Midbrain (tissue), 1 donor: Measurements from ENCODE around the gene KIF25.
"Not testable (repeated sequence)": the region's sequence is repeated elsewhere in the genome, so short reads cannot be mapped to it uniquely, and the experiment has no call there.

Experiments
- DNase-seq: peaks from one replicate; lab custom pipeline; 2025; lab: John Stamatoyannopoulos, UW

Gene KIF25

DNA sequence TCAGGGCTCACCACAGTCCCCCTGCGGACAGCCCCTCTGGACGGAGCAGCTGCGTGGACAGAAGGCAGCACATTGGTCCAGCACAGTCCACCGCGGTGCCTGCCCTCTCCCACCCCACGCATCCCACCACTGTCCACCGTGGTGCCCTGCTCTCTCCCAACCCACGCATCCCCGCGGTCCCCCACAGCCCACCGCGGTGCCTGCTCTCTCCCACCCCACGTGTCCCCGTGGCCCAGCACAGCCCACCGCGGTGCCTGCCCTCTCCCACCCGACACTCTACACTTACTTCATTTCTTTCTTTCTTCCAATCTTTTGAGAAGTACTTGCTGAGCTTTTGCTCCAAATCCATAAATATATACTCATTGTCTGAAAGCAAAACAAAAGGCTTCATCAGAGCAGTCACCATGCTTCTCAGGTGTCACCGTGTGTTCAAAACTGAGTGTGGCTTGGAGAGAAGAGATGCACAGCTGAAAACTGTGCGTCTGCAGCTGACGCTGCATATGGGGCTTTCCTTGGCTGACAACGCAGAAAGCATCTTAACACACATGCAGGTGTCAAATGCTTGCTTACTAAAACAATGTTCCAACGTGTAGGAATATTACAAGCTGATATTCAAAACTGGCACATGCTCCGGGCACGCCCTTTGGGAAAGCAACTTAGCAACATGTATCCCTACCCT is 69.7 kb downstream of the KIF25 start:
- no peak for DNase-seq

DNA sequence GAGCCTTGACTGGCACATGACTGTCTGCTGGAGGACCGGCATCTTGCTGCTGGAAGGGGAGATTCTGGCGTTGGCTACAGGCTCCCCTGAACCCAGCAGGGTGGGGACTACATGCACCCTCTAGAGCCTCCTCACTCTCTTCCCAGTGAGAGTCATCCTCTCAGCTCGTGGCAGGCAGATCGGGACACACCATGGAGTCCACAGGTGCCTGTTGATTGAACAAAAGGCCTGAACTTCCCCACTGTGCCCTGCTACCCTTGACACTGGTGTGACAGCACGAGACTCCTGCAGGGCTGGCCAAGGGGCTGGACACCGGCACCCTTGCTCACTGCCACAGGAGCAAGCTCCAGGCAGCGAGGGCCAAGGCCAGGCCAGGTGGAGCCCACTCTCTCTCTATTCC is 73.3 kb downstream of the KIF25 start:
- DNase-seq, result no peak

DNA sequence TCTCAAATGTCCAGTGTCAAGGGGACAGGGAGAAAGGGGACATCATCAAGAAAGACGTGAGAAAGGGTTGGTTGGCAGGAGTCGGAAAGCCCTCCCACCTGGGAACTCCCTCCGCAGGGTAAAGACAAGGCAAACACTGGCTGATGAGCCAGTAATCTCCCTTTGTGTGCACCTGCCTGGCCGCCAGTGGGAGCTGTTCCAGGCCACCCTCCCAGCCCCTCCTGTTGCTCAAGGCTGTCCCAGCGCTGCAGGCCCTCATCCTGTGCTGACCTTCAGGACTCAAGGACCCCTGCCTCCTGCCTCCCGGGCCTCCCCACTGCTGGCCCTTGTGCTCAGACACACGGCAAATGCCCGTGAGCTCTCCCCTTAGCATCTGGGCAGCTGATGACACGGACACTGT is 74.1 kb downstream of the KIF25 start:
- no peak for DNase-seq

DNA sequence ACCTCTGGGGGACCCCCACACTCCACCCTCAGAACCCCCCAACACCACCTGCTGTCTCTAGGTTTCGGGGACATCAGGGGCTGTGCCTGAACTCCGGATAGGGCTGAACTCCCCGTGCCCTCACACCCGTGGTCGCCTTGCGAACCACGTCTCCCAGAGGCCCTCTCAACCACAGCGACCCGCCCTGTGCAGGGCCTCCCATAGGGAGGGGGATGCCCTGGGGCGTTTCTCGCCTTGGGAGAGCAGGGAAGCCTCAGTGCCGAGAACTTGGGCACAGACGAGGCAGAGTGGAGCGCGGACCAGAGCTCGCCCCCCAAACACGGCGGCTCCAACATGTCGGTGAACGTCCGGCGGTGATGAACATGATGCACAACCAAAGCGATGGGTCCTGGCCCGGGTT is 74.8 kb downstream of the KIF25 start:
- DNase-seq, result no peak

DNA sequence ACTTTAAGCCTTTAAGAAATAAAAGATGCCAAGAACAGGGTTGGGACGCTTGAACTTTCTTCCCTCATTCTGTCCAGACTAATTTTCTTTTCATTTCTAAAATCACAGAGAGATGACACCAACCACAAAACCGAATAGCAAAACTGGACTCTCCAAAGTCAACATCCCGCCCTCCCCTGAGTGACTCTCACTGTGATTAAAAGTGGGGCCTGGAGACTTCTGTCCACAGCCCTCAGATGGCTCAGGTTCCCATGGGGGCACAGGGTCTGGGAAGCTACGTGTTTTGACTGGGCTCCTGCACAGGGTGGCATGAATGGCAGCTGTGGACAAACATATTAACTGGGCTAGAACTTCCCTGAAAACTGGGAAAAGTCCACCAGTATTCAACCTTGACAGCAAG is 75.3 kb downstream of the KIF25 start:
- DNase-seq, result no peak

DNA sequence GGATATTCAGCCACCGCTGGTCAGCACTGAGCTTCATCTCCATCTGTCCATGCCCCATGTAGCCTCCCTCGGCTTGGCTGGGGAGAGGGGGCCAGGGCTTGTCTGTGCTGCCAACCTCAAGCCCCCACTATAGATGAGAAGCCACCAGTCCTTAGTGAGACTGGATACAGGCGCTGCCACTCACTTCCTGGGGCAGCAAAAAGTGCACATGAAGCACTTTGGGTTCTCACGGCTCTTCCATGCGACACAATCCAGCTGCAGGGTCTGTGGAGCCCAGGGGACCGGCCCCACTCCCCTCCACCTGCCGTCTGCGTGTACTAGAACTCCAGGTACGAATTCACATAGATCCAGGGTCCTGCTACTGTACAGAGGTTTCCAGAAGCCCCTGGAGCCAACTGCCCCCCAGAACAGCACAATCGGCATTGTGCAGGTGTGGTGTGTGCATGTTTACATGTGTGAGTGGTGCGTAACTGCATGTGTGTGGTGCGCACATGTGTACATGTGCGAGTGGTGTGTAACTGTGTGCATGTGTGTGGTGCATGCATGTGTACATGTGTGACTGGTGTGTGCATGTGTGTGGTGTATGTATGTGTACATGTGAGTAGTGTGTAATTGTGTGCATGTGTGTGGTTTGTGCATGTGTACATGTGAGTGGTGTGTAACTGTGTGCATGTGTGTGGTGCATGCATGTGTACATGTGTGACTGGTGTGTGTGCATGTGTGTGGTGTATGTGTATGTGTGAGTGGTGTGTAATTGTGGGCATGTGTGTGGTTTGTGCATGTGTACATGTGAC is 76.7 kb downstream of the KIF25 start:
- no peak for DNase-seq

DNA sequence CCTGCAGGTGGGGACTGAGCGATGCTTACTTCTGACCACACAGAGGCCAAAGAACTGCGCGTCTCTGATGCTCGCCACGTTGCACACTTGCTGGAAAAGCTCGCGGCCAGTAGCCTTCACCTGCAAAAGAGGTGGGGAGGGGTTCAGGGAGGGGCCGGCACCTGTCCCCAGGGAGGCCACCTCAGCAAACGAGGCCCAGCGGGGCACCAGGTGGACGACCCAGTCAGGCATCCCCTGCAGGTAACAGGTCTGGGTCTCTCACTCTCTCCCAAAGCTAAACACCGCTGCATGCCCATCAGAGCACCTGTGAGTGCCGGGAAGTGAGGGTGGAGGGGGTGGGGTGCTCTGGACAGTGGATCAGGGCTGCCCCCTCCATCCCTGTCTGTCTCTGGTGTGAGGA is 77.7 kb downstream of the KIF25 start:
- DNase-seq, result no peak

DNA sequence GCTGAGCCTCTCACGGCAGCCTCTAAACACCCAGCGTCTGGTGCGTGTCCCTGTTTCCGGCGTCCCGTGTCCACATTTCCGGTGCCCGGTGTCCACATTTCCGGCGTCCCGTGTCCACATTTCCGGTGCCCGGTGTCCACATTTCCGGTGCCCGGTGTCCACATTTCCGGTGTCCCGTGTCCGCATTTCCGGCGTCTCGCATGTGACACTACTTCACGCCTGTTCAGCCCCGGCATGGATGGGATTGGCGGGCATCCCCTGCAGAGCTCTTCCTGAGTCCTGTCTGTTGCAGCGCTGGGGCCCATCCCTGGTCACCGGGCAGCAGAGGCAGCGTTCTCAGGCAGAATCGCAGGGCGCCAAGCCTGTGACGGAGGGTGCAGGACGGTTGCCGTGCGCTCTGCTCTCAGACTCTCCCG is 78.3 kb downstream of the KIF25 start:
- DNase-seq, result no peak

DNA sequence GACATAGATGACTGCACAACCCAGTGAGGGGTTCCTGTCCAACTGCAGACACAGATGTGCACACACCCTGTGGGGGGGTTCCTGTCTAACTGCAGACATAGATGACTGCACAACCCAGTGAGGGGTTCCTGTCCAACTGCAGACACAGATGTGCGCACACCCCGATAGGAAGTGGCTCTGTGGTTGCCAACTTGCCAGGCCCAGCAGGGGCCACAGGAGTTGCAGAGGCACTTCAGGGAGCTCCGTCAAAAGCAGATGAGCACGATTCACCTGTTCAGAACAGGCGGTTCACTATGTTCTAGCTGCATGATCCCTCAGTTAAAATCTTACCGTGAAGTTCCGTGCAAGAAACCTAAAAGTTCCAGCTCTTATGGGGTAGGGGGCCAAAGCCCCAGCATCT is 79.9 kb downstream of the KIF25 start:
- DNase-seq, result not testable (repeated sequence)

DNA sequence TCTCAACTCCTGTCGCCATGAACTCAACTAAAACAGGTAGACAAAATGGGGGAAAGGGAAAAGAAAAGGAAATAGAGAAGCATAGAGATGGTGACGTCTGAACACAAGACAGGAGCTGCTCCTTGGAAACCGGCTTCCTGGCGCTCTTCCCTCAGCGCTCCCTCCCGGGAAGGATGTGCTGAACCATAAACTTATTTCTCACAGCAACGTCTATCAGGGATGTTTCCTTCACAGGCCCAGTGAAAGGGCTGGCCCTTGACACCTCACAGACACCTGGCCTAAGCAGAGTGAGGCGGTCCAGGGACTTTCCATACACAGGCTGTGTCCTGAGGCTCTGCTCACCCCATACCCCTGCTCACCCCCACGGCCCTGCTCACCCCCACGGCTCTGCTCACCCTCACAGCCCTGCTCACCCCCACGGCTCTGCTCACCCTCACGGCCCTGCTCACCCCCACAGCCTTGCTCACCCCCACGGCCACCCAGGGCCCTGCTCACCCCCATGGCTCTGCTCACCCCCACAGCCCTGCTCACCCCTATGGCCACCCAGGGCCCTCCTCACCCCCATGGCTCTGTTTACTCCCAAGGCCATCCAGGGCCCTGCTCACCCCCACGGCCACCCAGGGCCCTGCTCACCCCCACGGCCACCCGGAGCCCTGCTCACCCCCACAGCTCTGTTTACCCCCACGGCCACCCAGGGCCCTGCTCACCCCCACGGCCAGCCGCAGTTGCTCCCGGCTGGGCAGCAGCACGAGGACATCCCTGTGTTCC is 80.9 kb downstream of the KIF25 start:
- no peak for DNase-seq

DNA sequence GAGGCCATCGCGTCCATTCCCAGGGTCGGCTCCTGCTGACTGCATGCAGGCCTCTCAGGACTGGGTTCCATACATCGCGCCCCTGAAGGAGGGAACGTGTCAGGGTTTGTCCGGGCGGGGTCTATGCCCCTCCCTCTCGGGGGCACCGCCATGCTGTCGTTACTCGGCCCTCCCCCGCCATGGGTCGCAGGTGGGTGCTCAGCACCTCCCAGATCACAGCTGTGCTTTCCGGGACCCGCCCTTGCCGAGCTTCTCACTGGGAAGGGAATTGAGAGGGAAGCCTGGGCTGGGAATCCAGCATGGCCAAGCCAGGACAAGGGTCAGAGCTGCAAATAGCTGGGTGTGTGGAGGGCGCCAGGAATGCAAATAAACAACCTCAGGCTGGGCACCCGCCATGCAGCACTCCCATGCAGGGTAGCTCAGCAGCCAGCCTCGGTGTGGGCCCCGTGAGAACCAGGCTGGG is 81.5 kb downstream of the KIF25 start, which contains the start of gene FRMD1:
Gene FRMD1, minus strand, starts transcription at position 270 of the 463 bp plus-strand sequence. Its CDS starts 118 bp downstream, at position 152.
- no peak for DNase-seq

DNA sequence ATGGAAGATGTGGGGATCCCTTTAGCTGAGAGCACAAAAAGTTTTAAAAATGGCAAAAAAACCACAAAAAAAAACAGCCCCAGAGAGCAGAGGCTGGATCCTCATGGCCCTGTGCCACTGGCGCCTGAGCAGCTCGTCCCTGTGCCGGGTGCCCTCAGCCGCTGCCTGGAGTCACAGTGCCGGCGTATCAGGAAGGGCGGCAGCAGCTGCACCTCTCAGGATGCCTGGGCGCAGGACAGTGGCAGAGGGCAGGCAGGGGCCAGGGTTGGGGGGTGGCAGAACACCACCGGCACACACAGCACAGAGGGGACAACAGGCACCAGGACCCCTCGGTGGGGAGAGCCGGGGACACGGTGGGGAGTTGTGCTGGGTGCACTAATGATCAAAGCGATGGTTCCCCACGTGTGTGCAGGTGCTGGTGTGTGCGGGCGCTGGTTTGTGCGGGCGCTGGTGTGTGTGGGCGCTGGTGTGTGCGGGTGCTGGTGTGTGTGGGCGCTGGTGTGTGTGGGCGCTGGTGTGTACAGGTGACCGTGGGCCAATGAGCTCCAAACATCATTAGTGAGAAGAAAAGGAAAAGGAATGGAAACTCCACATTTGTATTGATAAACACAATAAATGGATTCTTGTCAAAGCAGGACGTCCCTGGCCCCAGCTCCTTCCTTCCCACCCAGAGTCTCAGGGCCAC is 83.1 kb downstream of the KIF25 start:
- DNase-seq, result no peak

DNA sequence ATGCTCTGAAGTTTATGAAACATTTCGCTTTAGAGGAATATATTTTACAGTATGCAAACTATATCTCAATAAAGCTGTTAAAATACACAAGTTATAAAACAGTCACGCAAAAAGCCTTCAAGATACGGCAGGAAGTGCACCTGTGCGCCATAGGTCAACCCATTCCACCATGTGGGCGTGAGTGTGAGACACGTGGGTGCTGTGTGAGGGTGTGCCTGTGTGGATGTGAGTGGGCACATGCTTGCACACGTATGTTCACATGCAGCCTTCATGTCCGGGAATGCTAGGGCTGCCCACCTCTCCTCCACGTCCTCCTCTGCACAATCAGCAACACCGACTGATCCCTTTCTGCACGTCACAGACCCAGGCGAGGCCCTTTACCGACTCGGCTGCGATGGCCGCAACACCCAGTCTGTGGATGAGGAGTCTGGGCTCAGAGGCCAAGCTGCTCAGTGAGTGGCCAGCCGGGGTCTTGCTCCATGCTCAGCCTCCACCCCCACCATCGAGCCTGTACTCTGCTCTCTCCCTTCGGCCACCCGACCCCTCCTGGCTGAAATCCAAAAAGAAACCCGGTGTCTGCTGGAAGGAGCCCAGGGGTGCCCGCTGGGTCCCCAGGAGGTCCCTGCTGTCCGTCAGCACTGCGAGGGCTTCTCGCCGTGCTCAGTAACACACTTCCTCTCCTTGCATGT is 84.5 kb downstream of the KIF25 start:
- DNase-seq, result no peak

DNA sequence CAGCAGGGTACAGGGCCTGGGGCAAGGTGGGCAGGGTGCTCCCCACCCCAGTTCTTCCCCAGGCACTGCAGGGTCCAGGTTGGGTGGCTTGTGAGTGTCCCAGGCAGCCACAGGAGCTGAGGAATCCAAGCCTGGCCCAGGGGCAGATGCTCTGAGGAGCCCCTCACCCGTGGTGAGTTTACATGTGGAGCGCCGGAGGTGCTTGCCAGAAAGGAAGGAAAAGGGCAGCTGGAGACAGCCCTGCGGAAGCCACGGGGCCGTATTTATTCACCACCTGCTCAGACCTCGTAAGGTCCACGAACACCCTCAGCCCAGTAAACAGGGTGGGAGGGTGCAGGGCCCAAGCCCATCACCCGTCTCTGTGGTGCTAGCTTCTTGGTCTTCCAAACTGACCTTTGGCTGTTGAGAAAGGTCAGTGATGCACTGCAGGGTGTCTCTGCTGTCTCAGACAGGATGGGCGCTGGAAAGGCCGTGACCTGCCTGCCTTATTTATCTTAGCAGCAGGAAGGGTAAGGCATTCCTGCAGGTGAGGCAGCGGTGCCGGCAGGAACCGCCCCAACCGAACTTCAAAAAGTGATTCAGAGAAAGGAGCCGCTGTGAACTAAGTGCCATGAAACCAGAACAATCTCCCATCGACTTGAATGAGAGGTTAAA is 85.5 kb downstream of the KIF25 start:
- no peak for DNase-seq

DNA sequence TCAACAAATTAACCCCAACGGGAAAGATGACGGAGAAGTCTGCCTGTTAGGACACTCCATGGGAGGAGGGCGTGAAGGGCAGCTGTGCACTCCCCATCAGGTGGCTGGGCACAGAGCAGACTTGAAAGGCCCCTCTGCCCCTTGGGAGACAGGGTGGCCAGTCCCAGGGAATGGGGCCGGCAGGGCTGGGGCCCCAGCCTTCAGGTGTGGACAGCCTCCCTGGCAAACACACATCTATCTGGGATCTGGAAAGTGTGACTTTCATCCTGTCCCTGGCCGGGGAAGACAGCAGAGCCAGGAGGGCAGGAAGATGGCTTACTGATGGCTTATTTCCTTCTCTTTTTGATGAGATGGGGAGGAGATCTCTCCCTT is 86.0 kb downstream of the KIF25 start:
- DNase-seq, result no peak

DNA sequence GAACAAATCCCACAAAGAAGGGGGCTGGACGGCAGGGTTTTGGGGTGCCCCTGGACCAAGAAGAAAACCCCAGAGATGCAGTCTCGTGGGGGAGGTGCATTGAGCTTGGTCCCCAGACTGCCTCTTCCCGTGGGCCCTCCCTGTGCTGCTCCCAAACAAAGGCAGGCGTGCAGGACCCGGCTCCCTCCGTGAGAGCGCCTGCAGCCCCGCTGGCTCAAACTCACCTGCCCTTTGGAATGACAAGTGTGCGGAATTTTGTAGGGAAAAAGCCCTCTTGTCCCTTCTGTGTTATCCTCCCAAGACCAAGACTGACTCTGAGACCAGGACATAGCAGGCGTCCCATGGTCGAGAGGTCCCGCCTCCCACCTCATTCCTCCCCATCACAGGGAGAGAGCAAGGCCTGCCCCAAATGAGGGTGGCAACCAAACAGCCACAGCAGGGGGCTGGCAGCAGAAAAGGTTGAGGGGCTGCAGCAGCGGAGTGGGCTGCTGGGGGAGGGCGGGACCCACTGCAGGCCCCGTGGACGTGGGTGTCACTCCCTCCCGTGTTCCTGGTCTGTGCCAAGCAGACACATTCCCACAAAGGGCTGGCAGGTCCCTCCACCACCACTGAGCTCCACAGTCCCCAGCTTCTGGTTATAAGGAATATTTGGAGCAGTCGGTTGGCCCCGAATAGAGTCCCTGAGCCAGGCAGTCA is 87.1 kb downstream of the KIF25 start:
- no peak for DNase-seq

DNA sequence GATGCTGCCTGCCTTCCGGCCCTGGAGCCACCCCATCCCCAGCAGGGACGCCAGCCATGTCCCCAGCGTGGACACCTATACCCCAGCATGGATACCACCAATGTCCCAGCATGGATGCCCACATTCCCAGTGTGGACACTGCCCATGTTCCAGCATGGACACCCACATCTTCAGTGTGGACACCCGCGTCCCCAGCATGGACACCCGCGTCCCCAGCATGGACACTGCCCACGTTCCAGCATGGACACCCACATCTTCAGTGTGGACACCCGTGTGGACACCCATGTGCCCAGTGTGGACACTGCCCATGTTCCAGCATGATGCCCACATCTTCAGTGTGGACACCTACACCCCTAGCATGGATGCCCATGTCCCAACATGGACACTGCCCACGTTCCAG is 88.6 kb downstream of the KIF25 start:
- DNase-seq, result no peak

DNA sequence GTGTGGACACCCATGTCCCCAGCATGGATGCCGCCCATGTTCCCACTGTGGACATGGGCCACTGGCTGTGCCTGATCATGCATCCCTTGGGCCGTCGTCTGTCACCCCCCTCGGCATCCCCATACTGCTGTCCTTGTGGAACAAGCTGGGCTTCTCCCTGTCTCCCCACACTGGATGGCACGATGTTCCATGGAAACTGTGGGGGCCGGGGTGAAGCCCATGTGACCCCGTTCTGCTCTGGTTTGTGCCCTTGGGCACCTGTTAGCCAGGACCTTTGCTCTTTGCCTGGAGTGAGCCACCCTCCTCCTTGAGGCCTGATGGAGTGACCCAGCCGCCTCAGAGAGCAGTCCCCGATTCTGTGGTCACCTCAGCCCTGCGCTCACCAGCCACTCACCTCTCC is 89.1 kb downstream of the KIF25 start:
- DNase-seq, result no peak

DNA sequence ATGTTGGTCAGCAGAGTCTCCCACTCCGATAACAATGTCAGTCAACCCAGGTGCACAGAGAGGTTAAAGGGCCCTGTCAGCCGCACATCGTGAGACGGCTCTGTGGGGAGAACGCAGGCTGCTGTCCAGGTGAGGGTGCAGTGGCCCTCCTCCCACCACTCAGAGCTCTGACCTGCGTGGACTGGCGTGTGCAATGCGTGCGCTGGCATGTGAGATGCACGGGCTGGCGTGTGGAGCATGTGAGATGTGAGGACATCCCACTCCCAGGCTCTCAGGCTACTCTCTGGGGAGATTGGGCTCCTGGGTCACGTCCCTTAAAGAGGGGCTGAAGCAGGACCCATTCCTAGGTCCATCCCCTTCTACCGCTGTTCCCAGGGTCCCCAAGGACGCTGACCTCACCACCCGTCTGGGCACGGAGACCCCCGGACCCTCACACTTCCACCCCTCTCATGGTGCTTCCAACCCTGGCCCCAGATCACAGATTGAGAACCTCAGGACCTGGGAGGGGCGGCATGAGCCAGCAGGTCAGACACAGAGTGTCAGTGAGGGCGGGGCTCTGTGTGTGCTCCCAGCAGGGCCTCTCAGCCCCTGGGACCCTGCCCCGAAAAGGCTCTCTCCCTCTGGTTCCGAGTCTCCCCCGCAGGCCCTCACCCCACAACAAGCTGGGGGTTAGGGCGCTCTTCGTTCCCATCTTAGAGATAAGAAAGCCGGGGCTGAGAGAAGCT is 90.1 kb downstream of the KIF25 start:
- DNase-seq, result no peak
